GM20431 (cell line): Measurements from ENCODE around the gene FAM83D.

ENCODE experiments used
- in situ Hi-C: fragments of 300-500 bp; cut with MseI, MboI; formaldehyde crosslinking; loops from one replicate; pipeline ENCODE4 v1.15.0; 2020; ENCODE audit warnings: low sequenced_read_pairs; ENCODE audit not compliant: unreplicated experiment

The FAM83D gene

GRCh38 chr20:38894091-38894847 lies 31.9 kb upstream of the FAM83D start:
- in situ Hi-C loops, result no loop called here

- in situ Hi-C loops, result no loop called here
Observed at GRCh38 chr20:38895098-38895949, 30.9 kb upstream of the FAM83D start.

- in situ Hi-C loops, result no loop called here
Observed at GRCh38 chr20:38896009-38896594, 30.1 kb upstream of the FAM83D start.

DNA sequence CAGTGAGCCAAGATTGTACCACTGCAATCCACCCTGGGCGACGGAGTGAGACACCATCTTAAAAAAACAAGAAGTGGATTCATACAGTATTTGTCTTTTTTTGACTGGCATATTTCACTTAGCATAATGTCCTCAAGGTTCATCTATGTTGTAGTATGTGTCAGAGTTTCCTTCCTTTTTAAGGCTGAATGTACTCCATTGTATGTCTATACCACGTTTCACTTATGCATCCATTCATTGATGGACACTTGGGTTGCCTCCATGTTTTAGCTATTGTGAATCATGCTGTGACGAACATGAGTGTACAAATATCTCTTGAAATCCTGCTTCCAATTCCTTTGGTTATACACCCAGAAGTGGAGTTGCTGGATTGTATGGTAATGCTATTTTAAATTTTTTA lies 28.9 kb upstream of the FAM83D start:
- in situ Hi-C loops, result no loop called here

- in situ Hi-C loops, result loop anchor here (10.0 to 25.0 kb wide), 2 partner anchors 136 to 238 kb away; no protein-coding TSS in a partner anchor
Observed at GRCh38 chr20:38900606-38901005, 25.6 kb upstream of the FAM83D start.

DNA sequence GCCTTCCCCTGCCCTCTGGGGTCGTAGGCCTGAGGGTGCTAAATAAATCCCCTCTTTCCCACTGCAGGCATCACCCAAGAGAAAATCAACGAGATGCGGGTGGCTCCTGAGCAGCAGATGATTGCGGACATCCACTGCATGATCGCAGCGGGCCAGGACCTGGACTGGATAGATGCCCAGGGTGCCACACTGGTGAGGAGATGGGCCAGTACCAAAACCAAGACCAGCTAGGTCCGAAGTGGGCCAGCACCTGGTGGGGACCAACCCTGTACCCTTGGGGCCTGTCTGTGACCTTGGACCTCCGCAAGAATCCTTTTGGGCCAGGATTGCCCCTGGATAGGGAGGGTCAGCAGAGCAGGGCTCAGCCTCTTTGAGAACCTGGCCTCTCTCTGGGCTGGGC lies 23.6 kb upstream of the FAM83D start:
- in situ Hi-C loops, result loop anchor here (10.0 to 25.0 kb wide), 2 partner anchors 138 to 240 kb away; no protein-coding TSS in a partner anchor

DNA sequence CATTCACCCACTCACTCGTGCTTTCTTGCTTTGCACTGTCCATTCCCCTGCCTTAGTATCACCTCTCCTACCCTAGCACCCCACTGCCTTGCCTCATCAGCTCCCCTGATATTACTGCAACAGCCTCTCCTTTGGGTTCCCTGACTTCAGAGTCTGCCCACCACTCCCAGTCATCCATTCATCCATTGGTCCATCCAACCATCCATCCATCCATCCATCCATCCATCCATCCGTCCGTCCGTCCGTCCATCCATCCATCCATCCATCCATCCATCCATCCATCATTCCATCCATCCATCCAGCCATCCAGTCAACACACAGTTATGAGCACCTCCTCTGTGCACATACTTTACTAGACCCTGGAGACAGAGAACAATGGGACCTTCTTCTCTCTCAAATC lies 22.9 kb upstream of the FAM83D start:
- in situ Hi-C loops, result loop anchor here (10.0 to 25.0 kb wide), 2 partner anchors 139 to 241 kb away; no protein-coding TSS in a partner anchor

DNA sequence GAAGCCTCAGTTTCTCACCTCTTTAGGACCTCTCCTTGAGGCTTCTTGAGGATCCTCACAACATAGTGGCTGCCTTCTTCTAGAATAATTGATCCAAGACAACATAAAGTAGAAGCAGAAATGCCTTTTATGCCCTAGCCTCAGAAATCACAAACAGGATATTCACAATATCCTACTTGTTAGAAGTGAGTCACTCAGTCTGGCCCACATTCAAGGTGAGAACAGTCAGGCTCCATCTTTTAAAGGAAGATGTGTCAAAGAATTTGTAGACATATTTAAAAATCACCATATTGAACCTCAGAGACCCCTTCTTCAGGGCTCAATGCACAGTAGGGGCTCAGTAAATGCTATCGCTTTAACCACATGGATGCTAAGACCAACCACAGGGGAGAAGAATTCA lies 20.8 kb upstream of the FAM83D start:
- in situ Hi-C loops, result loop anchor here (10.0 to 25.0 kb wide), 2 partner anchors 141 to 243 kb away; no protein-coding TSS in a partner anchor

DNA sequence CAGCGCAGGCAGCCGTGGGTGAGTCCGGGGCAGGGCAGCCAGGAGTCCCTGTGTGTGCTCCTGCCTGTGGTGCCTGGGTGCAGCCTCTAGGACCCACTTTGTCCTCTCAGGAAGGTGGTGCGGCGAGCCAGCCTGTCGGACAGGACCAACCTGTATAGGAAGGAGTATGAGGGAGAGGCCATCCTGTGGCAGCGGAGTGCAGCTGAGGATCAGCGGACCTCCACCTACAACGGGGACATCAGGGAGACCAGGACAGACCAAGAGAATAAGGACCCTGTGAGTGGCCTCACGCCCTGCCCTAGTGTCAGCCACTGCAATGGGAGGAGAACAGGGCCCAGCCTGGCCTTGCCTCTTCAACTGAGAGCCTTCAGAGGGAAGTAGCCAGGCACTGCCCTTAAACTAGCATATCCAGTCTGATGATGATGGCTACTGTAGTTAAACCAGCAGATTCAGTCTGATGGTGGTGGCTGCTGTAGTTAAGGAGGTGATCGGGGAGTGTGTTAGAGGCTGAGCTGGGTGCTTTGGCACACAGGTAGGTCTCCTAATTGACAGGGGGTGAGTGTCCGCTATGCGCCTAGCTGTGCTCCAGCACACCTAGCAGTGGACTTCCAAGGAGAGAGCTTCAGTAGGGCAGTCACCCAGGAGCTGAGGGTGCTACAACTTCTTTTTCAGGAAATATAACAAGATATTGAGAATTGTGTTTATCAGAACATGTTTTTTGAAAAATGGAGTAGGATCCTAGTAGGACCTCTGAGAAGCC lies 18.1 kb upstream of the FAM83D start:
- in situ Hi-C loops, result loop anchor here (10.0 to 25.0 kb wide), 2 partner anchors 143 to 246 kb away; no protein-coding TSS in a partner anchor

DNA sequence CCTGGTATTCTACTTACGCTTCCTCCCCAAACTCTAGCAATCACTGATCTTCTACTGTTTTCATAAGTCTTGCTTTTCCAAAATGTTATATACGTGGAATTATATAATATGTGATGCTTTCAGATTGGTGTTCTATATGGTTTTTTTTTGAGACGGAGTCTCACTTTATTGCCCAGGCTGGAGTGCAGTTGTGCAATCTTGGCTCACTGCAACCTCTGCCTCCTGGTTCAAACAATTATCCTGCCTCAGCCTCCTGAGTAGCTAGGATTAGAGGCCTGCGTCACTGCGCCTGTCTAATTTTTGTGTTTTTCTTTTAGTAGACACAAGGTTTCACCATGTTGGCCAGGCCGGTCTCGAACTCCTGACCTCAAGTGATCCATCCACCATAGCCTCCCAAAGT lies 10.9 kb upstream of the FAM83D start:
- in situ Hi-C loops, result loop anchor here (25.0 kb wide), 1 partner anchor 253 kb away; no protein-coding TSS in a partner anchor

GRCh38 chr20:38917657-38918056 lies 8.6 kb upstream of the FAM83D start:
- in situ Hi-C loops, result loop anchor here (25.0 kb wide), 1 partner anchor 255 kb away; no protein-coding TSS in a partner anchor

DNA sequence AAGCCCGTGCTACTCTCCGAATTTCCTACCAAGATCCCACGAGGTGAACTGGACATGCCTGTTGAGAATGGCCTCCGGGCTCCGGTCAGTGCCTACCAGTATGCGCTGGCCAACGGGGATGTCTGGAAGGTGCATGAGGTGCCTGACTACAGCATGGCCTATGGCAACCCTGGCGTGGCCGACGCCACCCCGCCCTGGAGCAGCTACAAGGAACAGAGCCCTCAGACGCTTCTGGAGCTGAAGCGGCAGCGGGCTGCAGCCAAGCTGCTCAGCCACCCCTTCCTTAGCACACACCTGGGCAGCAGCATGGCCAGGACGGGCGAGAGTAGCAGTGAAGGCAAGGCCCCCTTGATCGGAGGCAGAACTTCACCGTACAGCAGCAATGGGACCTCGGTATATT lies 8.0 kb upstream of the FAM83D start:
- in situ Hi-C loops, result loop anchor here (25.0 kb wide), 1 partner anchor 256 kb away; no protein-coding TSS in a partner anchor

DNA sequence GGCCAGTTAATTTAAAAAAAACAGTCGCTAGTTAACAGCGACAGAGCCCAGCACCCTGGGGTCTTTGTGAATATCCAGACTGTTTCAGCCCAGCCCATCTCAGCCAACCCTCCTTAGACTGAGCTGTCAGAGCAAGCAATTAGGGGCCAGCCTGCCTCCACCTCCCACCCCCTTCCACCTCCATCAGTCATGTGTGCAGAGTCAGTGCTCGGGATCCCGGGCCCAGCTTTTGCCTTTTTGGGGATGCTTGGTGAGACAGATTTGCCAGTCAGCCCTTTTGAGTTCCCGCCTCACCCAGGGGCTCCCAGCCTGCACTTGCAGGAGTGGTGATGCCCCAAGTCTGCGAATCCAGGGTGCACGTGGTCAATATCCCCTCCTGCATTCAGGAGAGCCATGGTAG lies 6.5 kb upstream of the FAM83D start:
- in situ Hi-C loops, result loop anchor here (25.0 kb wide), 1 partner anchor 257 kb away; no protein-coding TSS in a partner anchor

- in situ Hi-C loops, result loop anchor here (25.0 kb wide), 1 partner anchor 258 kb away; no protein-coding TSS in a partner anchor
Observed at GRCh38 chr20:38920411-38920810, 5.8 kb upstream of the FAM83D start.

GRCh38 chr20:38920851-38921250 lies 5.4 kb upstream of the FAM83D start:
- in situ Hi-C loops, result loop anchor here (25.0 kb wide), 1 partner anchor 259 kb away; no protein-coding TSS in a partner anchor

DNA sequence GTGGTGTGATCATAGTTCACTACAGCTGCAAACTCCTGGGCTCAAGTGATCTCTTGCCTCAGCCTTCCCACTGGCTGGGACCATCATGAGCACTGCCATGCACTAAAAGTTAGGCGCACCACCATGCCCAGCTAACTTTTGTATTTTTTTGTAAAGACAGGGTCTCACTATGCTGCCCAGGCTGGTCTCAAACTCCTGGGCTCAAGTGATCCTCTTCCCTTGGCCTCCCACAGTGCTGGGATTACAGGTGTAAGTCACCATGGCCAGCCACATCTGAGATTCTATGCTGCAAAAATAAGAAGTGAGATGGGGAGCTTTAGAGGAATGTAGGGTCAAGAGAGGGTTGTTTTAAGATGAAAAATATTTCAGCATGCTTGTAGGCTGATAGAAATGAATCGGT lies 1.5 kb upstream of the FAM83D start:
- in situ Hi-C loops, result loop anchor here (25.0 kb wide), 1 partner anchor 262 kb away; no protein-coding TSS in a partner anchor

DNA sequence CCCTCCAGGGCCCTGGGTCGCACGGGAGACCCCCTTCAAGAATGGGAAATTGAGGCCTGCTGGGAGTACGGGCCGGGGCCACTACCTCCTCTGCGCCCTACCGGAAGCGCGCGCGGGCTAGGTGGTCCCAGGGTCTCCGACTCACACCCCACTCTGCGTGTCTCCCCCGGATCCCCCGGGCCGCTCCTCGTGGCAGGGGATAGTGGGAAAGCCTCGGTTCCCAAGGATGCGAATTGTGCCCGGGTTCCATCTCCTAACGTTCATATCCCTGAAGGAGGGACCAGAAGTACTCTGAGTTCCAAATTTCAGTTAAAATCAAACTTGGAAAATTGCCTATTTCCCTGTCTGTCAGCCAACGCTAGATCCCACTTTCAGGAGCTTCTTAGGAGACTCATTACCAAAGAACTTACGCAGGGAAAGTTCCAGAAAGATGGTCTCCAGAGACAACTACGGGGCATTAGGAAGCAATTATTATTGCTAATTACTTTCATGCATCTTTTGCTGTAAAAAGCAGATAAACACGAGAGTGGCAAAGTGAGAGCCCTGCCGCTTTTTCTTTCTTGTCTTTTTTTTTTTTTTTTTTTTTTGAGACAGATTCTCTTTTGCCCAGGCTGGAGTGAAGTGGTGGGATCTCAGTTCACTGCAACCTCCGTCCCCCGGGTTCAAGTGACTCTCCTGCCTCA lies 858 bp downstream of the FAM83D start:
- in situ Hi-C loops, result no loop called here

DNA sequence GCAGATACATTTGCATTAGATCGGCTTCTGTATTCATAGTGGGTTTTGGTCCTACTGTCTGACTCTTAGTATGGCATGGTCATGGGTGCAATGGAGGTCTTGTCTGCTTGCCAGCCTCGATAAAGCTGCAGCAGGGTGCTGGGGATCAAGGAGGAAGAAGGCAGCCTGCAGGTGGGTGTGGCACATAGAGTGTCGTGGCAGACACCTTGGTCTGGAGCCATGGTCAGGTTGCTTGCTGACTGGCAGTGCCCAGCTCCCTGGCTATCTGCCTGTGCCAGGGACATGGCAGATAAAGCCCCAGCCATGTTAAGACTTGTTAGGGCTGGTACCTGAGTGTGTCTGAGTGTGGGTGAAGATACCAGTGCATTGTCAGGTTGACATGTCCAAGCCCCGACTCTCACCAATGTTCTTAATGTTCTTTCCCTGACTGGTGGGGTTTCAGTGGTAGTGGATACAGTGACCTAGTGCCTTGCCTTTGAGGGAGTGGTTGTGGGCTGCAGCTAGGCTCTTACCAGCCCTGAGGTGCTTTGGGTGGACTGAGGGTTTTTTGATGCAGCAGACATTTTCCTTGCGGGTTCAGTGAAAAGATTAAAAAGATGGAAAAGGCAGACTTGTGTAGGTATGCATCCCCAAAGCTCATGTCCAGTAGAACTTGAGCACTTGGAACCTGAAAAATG lies 1.8 kb downstream of the FAM83D start:
- in situ Hi-C loops, result no loop called here
